Measurements from ENCODE around the gene NR6A1. TPM values are rescaled to one million over a fixed set of nuclear protein-coding genes. Genes with fewer than 3 reads are reported as not detected.

Gene NR6A1
- total and polyA plus RNA-seq, 2 of the 8 experiments (the other 6 are each of a cell fraction or from before 2014, with no cell fraction given) = 93.2 to 237 TPM

- TF ChIP-seq CHD7 (IDR thresholded peaks at IDR 0.05; ENCODE audit: insufficient replicate concordance, low read length) (no peak), CEBPB (IDR thresholded peaks at IDR 0.05; ENCODE audit: low read depth, low read length) (no peak)
- TF ChIP-seq, protein P1, sequence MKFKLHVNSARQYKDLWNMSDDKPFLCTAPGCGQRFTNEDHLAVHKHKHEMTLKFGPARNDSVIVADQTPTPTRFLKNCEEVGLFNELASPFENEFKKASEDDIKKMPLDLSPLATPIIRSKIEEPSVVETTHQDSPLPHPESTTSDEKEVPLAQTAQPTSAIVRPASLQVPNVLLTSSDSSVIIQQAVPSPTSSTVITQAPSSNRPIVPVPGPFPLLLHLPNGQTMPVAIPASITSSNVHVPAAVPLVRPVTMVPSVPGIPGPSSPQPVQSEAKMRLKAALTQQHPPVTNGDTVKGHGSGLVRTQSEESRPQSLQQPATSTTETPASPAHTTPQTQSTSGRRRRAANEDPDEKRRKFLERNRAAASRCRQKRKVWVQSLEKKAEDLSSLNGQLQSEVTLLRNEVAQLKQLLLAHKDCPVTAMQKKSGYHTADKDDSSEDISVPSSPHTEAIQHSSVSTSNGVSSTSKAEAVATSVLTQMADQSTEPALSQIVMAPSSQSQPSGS (IDR thresholded peaks at IDR 0.05; ENCODE audit: low read length) = no peak
Observed at GRCh38 chr9:124782661-124783574, 11.8 kb upstream of the NR6A1 start (continued).

All from H1 (cell line).